ENCODE measurements around the gene CHL1.

- TF ChIP-seq CTCF (IDR thresholded peaks at IDR 0.05) (no peak), EZH2 (IDR thresholded peaks at IDR 0.05; ENCODE audit: borderline replicate concordance, insufficient read depth, low read depth, low read length, poor library complexity, severe bottlenecking) (no peak)
Measured at GRCh38 chr3:449711-450110, 253.1 kb downstream of the CHL1 start.
